GM18909 (cell line): ENCODE measurements around the gene UQCC5.
"Not testable (repeated sequence)": the region's sequence is repeated elsewhere in the genome, so short reads cannot be mapped to it uniquely, and the experiment has no call there.

Experiments
- ATAC-seq: cut with Tn5 transposase; IDR thresholded peaks from one replicate; pipeline ENCODE4 v1.9.1; 2021; ENCODE audit warnings: mild to moderate bottlenecking; ENCODE audit not compliant: unreplicated experiment, poor library complexity

Gene UQCC5

GRCh38 chr3:52521881-52522650 is 14.3 kb upstream of the UQCC5 start:
- no peak for ATAC-seq

- no peak for ATAC-seq
These were observed 13.7 kb upstream of the UQCC5 start for GRCh38 chr3:52522651-52523251.

GRCh38 chr3:52523386-52524257 is 12.8 kb upstream of the UQCC5 start:
- no peak for ATAC-seq

GRCh38 chr3:52524258-52524751 is 12.1 kb upstream of the UQCC5 start:
- no peak for ATAC-seq

- no peak for ATAC-seq
These were observed 11.4 kb upstream of the UQCC5 start for GRCh38 chr3:52524752-52525679.

- ATAC-seq = no peak
These were observed 10.5 kb upstream of the UQCC5 start for GRCh38 chr3:52525680-52526561.

DNA sequence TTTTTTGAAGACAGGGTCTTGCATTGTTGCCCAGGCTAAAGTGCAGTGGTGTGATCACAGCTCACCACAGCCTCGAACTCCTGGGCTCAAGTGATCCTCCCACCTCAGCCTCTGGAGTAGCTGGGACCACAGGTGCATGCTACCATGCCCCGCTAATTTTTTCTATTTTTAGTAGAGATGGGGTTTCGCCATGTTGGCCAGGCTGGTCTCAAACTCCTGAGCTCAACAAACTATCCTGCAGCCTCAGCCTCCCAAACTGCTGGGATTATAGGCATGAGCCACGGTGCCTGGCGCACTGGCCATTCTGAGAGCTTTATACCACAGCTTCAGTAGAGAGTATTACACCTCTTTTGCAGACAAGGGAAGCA is 9.8 kb upstream of the UQCC5 start:
- not testable (repeated sequence) for ATAC-seq

DNA sequence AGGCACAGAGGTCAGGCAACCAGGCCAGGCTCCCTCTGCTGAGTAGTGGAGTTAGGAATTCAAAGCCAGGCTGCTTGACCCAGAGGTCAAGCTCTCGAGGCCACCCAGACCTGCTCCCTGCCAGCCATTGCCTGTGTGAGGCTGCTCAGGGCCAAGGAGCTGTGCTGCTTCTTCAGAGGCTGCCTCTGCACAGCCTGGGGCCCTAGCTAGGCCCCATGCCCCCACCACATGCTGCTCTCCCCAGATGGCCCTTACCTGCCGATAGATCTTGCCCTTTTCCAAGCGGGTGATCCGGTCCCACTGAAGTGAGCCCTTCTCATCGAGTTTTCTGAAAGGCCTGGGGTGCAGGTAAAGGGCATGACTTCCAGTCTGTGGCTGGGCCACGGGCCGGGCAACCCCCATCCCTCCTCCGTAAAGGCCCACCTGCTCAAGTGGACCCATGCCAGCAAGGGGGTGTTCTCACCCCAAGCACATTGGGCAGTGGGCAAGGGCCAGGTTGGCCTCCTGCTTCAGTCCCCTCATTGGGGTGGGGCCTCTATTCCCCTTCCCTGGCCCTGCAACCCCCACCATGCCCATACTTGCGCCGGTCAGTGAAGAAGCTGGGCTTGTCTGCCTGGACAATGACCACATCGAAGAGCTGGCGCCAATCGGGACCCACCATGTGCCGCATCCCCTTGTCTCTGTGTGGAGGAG is 9.2 kb upstream of the UQCC5 start:
- no peak for ATAC-seq

DNA sequence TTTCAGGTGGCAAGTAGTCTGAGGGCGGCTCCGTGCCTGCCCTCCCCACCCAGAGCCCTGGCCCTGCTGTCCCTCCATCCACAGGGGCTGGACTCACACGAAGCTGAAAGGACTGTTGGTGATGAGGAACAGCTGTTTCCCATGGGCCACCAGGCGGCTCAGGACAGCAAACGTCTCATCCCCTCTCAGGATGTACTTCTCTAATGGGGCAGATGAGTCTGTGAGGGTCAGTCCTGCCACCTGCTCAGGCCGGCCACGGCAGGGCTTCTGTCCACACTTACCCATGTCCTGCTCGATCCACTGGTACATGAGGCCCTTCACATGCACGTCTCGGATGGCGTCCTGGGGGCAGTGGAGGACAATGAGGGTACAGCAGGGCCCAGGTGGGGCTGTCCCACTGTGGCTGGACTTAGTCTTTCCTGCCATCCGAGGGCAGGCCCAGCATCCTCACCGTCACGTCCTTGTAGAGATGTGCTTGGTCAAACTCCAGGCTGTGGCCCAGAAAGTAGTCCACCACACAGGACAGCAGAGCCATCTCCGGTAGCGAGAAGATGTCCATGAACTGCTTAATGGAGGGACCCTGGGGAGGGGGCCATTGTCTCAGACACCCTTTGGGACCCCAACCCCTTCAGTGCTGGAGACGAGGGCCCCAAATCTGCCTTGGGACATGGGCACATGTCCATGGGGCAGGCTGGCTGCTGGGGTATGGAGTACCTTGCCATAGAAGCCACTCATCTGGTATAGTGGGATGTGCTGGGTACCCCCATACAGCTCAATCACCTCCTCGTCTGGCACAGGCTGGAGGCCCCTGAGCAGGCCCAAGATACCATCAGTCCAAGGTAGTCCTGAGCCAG is 8.4 kb upstream of the UQCC5 start:
- no peak for ATAC-seq

GRCh38 chr3:52528586-52529375 is 7.6 kb upstream of the UQCC5 start:
- no peak for ATAC-seq

DNA sequence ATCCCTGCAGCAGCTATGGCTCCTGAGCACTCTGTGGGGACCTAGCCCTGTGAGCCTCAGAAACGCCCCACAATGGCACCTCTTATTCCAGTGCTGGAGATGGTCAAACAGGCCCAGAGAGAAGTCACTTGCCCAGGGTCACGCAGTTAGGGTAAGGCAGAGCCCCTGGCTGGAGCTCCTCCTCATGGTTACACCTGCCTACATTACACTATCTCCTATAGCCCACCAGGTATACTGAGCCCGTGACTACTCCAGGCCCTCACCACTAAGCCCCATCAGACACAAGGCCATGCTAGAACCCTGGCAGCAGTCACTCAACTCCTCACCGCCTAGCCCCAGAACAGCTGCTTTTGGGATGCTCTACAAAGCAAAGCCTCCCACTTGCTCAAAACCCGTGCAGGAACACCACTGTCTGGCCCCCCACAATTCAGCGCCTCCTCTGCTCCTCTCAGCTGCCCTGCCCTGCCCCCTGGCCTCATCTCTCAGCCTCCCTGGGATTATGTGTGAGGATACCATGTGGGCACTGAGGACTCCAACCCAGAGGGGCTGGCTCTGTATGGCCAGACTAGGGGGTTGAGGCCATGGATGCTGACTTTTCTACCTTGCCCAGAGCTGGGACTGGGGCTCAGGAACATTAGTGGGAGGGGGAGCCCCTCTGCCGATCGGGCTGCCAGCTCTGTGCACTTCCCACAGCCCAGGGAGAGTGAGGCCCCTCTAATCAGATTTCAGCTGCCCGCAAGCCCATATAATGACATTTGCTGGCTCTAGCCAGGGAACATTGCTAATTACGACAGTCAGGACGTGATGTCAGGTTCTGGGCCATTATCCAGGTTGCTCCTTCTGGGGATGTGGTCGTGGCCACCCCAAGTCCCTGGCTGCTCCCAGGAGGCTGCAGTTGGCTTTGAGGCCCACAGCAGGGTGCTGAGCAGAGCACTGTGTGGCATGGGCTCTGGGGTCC is 6.8 kb upstream of the UQCC5 start:
- no peak for ATAC-seq

GRCh38 chr3:52530918-52531826 is 5.2 kb upstream of the UQCC5 start:
- no peak for ATAC-seq

DNA sequence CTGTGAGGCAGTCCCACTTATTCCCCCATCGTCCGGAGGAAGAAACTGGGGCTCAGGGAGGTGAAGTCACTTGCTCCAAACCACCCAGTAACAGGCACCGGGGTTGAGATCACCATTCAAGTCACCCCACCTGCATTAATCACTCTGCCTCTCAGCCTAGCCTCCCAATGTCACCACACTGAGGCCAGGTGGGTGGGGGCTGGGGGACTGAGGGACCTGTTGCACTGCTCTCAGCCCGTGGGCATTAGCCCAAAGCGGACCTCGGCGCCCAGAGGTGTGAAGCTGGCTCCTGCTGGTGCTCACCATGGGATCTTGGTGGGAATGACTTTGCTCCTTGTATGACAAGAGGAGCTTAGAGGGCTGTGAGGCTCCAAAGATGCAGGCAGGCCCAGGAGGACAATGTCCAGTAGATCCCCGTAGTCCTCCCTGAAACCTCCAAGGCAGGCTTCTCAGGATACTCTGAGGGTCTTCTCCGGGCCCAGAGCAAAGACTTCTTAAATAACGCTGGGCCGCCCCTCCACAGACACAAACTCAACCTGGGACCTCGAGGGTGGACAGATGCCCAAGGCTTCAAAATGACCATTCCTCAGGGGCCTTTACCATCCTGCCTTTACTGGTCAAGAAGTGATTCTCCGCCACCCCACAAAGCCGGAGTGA is 4.4 kb upstream of the UQCC5 start:
- ATAC-seq = no peak

GRCh38 chr3:52532517-52532837 is 3.9 kb upstream of the UQCC5 start:
- no peak for ATAC-seq
